Measurements from ENCODE around the gene CHCHD3.

CHCHD3 gene

GRCh38 chr7:133081599-133082389, at the start of gene CHCHD3:
Gene CHCHD3, minus strand, starts transcription at chr7:133082090. Its CDS starts 153 bp downstream, at chr7:133081937.
- no peak for TF ChIP-seq CTCF (conservative IDR thresholded peaks at IDR 0.05)
- peak within 1 kb of the TSS; percentile 78 for H3K27ac ChIP-seq

- no peak for TF ChIP-seq CTCF (conservative IDR thresholded peaks at IDR 0.05)
- H3K27ac ChIP-seq, result no peak overlapping the region
Observed at GRCh38 chr7:133130166-133130565, 48.3 kb upstream of the CHCHD3 start.

- no peak overlapping the region for H3K27ac ChIP-seq
- TF ChIP-seq CTCF (conservative IDR thresholded peaks at IDR 0.05), result no peak
Observed at GRCh38 chr7:133126422-133126821, 44.5 kb upstream of the CHCHD3 start.

- TF ChIP-seq CTCF (conservative IDR thresholded peaks at IDR 0.05), result no peak
- H3K27ac ChIP-seq, result no peak overlapping the region
Observed at GRCh38 chr7:133124974-133125373, 43.1 kb upstream of the CHCHD3 start.

- no peak overlapping the region for H3K27ac ChIP-seq
- no peak for TF ChIP-seq CTCF (conservative IDR thresholded peaks at IDR 0.05)
Observed at GRCh38 chr7:133121175-133121844, 39.4 kb upstream of the CHCHD3 start.

- H3K27ac ChIP-seq, result no peak overlapping the region
- TF ChIP-seq CTCF (conservative IDR thresholded peaks at IDR 0.05), result no peak
Observed at GRCh38 chr7:133119067-133119466, 37.2 kb upstream of the CHCHD3 start.

GRCh38 chr7:133118261-133118660, 36.4 kb upstream of the CHCHD3 start:
- no peak for TF ChIP-seq CTCF (conservative IDR thresholded peaks at IDR 0.05)
- no peak overlapping the region for H3K27ac ChIP-seq
